NCI-H1105 (cell line): ENCODE results near the gene TIGD1.

ENCODE experiments used
- DNase-seq: peaks from one replicate; lab custom pipeline; 2025; lab: John Stamatoyannopoulos, UW

The TIGD1 gene

DNA sequence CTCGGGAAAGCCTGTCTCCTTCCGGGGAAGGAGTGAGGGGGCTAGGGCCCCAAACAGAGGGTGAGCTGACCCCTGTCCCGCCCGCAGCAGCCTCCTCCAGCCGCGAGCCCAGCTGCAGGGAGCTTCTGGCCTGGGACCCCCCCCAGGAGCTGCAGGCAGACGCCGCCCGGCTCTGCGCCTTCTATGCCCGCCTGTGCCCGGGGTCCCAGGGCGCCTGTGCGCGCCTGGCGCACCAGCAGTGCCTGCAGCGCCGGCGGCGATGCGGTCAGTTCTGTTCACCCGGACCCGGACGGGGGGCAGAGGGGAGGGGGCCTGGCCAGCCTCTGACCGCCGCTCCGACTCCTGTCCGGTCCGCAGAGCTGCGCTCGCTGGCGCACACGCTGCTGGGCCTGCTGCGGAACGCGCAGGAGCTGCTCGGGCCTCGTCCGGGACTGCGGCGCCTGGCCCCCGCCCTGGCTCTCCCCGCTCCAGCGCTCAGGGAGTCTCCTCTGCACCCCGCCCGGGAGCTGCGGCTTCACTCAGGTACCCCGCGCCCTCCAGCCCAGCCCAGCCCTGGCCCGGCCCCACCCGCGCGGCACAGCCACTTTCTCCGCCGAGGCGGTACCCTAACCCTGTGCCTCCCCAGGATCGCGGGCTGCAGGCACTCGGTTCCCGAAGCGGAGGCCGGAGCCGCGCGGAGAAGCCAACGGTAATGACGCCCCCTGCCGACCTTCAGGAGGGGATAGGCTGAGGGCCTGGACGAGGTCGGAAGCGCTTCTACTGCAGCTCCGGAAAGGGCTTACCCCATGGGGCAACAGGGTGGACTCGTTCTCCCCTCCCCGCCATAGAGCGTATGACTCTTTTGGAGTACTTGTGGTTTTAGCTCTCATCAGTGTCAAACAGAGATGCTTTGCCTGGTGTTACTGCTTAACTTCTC is 26.4 kb downstream of the TIGD1 start:
- DNase-seq, result no peak

DNA sequence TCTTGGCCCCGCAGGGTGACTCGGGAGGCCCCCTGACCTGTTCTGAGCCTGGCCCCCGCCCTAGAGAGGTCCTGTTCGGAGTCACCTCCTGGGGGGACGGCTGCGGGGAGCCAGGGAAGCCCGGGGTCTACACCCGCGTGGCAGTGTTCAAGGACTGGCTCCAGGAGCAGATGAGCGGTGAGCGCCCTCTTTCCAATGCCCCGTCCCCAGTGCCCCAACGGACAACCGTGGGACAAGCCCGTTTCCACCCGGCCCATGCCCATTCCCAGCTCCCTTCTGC is 27.0 kb downstream of the TIGD1 start:
- DNase-seq, result no peak

DNA sequence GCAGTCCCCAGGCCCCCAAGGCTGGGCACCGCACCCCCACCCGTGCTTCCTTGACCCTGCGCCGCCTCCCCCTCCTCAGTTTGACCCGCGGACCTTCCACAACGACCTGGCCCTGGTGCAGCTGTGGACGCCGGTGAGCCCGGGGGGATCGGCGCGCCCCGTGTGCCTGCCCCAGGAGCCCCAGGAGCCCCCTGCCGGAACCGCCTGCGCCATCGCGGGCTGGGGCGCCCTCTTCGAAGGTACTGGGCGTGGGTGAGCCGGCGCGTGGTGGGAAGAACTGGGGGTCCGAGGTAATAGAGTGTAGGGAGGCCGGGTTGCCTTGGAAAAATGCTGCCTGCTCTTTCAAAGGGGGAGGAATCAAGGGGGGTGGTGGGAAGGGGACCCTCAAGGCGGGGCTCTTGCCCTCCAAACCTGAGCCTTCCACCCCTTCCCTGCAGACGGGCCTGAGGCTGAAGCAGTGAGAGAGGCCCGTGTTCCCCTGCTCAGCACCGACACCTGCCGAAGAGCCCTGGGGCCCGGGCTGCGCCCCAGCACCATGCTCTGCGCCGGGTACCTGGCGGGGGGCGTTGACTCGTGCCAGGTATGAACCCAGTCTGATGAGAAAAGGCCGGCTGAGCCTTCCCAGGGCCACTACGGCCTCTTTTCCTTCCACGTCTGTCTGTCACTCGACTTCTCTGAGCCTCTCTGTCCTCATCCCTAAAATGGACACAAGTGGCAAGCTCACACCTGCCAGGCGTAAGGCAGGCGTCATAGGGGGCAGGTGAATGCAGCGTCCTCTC is 27.5 kb downstream of the TIGD1 start:
- no peak for DNase-seq

DNA sequence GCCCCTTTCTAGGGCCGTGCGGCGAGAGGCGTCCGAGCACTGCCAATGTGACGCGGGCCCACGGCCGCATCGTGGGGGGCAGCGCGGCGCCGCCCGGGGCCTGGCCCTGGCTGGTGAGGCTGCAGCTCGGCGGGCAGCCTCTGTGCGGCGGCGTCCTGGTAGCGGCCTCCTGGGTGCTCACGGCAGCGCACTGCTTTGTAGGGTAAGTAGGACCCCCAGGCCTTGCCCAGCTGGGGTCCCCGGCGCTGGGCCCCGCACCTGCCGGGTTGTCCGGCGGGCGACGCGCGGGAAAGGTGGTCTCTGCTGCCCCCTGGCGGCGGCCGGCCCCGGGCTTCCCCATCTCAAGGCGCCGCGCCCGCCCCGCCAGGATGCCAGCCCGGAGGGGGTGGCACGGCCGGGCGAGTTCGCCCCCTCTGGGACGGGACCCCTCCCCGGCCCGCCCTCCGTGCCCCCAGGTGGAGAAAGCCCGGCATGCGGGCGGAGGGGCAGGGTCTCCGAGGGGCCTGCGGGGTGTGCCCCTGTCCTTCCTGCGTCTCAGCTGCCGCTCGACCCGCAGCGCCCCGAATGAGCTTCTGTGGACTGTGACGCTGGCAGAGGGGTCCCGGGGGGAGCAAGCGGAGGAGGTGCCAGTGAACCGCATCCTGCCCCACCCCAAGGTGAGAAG is 28.3 kb downstream of the TIGD1 start:
- DNase-seq, result no peak

DNA sequence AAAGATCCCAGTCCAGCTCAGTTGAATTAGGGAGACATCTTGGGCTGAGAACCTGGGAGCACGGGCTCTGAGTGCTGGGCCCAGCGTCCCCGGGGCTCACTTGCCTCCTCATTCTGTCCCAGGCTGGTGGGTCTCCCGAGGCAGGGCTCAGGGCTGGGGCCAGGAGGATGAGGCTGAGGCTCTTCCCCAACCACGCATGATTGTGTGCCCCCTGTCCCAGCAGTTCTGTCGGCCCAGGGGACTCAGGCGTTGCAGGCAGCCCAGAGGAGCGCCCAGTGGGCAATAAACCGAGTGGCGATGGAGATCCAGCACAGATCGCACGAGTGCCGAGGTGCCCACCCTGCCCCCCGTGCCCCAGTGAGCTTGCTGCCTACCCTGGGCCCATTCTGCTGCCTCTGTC is 29.3 kb downstream of the TIGD1 start:
- no peak for DNase-seq

DNA sequence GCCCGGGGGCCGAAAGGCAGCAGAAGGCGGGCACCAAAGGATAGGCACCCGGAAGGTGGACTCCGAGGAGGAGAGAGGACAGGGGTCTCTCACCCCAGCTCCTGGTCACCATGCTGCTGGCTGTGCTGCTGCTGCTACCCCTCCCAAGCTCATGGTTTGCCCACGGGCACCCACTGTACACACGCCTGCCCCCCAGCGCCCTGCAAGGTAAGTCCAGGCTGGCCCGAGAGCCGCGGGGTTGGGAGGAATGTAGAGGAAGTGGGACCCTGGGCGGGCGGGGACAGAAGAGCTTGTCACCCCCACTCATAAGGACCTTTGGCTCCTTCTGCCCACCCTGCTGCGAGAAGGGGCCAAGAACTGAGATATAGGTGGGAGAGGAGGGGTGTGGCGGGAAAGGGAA is 29.9 kb downstream of the TIGD1 start:
- no peak for DNase-seq

DNA sequence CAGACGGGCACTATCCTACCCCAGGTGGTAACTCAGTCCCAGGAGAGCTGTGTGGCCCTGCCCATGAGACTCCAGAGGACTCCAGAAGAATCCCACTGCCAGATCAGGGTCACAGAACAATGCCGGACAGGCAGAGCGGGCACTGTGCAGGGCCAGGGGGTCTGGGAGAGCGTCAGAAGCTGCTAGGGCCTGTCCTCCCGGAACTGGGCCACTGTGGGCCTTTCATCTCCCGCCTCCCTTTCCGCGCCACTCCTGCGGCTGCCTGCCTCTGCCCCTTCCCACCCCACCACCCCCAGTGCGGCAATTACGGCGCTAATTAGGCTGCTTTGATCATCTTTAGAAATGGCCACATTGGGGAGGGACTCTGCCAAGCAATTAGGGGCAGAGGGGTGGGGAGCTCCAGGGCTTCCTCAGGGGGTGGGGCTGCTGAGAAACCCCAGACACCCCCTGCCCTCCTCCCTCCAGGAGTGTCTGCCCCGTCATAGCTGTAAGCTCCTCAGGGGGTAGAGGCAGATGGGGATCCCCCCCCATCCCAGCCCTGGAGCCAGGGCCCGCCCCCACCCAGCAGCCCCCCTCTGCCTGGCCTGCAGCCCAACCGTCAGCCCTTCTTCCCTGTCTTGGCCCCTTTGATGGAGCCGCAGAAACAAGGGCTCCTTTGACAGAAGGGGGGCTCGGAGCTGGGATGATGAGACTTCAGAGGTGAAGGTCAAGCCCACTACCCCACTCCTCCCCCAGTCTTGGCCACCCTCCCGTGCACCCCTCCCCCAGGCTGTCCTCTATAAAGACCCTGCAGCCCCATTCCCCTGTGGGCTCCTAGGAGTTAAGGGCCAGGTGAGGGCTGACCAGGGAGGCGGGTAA is 30.5 kb downstream of the TIGD1 start, which contains the start of gene PRSS56:
Gene PRSS56, plus strand, starts transcription at position 808 of the 858 bp plus-strand sequence. CDS start 211 bp downstream, outside the sequence.
- no peak for DNase-seq

DNA sequence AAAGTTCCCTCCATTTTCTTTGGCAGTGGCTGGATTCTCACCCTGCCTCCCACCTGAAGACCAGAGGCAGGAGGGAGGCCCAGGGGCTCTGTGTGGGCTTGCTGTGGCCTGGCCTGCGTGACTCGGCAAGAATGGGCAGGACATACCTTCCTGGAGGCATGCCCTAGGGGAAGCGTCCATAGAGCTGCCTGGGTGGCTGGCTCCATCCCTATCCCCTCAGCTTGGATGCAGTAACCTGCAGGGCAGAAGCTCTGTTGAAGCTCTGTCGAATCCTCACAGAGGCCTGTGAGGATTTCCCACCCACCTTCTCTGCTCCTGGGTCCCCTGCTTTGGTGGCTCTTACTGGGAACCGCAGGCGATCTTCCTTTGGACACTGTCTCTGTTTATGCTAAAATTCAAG is 31.5 kb downstream of the TIGD1 start:
- no peak for DNase-seq

DNA sequence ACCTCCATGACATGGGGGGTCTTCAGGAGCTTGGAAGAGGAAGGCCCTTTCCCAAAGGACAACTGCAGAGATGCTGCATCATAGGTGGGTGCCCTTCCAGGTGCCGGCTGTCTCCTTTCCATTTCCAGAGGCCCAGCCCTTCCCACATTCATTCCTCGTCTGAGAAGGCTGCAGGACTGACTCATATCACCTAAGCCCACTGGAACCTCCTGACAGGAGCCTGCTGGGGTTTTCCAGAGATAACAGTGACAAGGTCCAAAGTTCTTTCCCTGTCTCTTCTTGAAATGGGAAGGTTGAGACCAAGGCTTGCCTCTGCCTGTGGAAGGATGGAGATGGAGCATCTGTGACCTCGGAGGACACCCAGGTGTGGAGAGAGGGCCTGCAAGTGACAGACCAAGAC is 33.8 kb downstream of the TIGD1 start:
- no peak for DNase-seq

DNA sequence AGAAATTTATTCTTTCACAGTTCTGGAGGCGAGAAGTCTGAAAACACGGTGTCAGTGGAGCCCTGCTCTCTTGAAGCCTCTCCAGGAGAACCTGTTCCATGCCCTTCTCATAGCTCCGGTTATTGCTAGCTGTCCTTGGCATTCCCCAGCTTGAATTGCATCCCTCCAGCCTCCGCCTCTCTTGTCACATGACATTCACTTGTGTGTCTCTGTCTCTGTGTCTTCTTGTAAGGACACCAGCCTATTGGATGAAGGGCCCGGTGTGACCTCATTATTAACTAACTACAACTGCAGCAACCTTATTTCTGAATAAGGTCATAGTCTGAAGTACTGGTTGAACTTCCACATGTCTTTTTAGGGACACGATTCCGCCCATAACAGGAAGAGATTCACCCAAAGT is 34.7 kb downstream of the TIGD1 start:
- no peak for DNase-seq

DNA sequence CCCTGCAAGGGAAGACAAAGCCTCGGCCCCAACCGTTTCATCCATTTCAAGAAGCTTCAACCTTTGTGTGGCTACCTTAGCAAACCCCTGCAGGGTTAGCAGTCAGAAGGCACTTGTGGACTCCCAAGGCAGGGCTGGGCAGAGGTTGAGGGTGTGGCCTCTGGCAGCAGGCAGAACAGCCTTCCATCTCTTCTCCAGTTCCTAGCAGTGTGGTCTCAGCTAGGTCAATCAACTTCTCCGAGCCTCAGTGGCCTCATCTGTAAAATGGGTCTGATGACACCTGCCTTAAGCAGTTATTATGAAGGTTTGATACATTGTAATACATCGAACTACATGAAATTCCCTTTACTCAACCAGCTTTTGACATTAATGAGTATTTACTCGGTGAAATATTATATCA is 37.0 kb downstream of the TIGD1 start:
- DNase-seq, result no peak

DNA sequence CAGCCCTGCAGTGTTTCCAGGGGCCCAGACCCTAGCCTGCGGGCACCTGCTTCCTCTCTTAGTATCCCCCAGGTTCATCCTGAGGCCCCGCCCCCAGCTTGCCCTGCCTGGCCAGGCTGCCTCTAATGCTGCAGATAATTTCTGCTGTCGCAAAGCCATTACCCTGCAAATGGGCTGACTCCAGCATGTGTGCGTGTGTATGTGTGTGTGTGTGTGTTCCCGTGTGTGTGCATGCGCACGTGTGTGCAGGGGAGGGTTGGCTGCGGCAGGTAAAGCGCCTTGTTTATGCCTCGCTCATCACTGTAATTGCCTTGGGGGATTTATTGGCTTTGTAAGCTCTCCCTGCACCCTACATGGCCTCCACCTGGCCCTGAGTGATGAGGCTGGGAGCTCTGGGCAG is 37.8 kb downstream of the TIGD1 start:
- DNase-seq, result no peak

DNA sequence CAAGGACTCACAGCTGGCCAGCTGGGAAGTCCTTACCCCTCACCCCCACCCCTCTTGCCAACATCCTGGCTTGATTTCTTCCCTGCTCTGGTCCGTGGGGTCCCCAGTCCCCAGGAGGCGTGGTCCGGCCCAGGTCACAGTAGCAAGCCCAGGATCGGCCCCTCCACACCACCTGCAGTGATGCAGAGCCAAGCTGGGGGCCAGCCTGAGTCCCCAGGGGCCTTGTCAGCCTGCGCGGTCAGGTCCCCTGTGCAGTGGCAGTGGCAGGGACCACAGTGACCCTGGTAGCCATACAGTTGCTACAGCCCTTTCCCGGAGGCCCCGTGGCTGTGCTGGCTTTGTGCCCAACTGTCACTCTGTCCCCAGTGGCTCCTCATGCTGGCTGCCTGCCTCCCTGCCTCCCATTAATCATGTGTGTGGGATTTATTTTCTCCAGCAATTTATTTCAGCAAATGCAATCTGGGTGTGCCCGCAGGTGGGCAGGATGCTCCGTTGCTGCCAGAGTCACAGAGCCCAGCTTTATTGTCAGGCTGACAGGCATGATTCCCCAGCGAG is 38.9 kb downstream of the TIGD1 start:
- DNase-seq, result peak; percentile 36

DNA sequence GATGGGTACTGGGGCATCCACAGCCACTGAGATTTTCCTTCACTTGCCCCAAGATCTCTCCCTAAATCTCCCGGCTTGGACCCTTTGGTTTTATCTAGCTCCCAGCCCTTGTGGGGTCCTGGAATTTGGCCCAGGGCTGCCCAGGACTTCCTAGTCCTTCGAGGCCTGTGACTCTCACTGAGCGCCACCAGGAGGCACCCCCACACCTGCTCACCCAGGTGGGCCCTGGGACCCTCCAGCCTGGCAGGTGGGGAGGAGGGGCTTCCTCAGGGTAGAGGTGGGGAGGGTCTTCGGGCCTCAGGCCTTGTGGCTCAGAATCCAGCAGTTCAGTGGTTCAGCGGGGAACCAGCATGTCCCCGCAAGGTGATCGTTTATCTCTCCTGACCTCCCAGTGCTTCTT is 42.1 kb downstream of the TIGD1 start:
- DNase-seq, result no peak

DNA sequence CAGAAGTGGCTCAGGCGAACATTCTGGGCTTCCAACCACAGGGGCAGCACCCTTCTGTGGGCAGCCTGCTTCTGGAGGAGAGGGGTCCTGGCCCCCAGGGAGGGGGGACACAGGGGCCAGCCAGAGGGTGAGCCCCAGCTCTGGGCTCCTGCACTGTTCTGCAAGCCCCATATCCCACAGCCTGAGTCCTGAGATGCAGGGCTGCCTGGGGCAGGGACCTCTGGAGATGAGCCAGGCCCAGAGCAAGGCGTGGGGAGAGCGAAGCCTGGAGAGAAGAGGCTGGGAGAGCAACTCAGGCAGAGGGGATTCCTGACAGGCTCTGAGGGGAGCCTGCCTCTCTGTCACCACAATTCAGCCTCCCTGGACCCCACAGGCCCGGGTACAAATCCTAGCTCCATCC is 43.6 kb downstream of the TIGD1 start:
- no peak for DNase-seq

DNA sequence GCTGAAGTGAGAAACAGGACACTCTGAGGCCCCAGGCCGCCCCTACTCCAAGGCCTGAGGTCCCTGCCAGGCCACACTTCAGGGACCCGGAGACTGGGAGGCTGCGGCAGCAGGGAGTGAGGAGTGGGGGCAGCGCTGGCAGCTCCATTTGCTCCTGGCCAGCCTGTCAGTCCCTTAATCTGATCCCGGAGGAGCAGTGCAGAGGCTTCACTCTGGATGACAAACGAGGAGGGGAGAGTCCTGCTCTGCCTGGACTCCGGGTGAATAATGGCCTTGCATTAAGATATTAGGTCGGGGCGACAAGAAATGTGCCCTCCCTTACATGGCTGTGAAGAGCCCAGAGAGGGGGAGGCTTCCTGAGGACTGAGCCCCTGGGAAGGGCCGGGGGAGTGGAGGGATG is 44.5 kb downstream of the TIGD1 start:
- no peak for DNase-seq

DNA sequence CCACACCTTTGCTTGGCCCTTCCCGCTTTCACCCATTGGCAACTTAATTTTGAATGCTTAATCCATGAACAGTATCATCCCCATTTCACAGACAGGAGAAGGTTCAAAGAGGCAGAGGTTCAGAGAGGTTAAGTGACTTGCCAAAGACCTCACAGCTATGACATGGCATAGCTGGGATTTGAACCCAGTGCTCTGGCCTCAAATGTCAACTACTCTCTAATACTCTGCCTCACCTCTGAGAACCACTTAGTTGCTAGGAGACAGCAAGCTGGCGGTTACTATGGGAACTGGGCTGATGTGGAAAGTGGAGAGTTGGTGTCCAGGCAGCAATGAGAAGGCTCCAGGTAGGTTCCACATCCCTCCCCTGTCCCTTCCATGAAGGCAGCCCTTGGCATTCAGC is 45.9 kb downstream of the TIGD1 start:
- peak; percentile 51 for DNase-seq

DNA sequence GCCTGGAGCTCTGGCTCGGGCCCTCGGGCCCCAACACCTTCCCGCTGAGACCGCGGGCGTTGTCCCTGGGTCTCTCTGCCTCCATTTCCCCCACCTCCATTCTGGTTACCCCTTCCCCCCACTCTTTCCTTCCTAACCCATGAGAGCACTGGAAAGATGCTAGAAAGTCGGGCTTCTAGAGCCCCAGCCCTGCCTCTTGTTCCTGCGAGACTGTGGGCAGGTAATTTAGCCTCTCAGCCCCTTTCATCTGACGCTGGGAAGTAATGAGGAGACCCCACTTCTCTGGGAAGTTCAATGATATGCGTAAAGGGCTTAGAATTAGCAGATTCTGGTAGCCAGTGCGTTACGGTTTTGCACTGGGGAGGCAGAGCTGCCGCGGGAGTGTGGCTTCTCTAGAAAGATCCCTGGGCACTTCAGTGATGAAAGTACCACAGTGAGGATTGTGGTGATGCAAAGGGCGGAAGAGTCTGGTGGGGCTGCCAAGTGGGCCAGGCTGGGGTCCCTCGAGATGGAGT is 46.5 kb downstream of the TIGD1 start:
- DNase-seq, result no peak

DNA sequence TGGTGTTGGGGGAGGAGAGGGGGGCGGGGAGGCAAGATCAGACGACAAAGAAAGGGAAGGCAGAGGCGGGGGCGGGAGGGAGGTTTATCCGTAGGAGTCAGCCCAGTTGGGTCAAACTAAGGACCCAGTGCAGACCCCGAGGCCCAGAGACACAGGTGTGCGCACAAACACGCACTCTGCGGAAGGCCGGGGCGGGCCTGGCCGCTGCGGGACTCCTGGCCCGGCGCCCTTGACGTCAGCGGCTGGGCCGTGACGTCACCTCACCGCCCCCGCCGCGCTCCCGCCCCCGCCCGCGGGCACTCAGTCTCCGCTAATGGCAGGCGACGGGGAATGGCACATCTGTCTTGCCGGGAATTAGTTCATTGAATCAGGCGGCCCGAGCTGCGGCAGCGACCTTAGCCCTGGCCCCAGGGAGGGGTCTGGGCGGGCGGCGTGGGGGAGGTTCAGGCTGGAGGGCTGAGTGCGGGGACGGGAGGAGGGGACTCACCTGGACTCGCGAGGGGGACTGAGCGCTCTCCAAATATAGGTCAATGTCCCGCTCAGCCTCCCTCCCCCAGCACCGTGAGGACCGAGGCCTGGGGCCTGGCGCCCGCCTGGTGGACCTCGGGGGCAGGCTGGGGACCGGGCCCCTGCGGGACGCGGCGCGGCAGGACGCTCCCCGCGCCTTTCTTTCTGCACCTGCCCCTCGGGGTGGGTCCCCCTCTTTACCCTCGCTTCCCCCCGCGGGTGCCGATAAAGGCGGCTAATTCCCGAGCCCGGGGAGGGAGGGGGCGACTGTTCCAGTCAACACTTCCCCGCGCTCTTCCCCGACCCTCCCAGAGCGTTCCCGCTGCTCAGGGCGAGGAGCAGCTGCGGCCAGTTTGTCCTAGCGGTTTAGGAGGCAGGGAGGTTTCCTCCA is 47.2 kb downstream of the TIGD1 start:
- no peak for DNase-seq

DNA sequence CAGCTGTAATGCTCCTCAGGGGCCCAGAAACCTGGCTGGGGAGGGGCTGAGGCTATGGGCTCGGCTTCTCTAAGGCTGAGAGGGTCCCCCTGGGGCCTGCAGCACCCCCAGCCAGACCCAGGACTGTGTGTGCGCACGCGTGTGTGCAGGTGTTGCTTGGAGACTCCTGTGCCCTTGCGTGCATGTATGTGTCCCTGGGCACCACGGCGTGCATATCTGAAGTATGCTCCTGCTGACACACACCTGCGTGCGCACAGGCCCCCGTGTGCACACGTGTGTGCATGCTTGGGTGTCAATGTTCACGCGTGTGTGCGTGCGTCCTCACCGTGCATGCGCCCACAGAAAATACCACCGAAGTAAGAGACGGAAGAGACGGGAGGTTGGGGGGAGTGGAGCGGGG is 47.8 kb downstream of the TIGD1 start:
- no peak for DNase-seq
